MM.1S (cell line): ENCODE results near the gene GNG12.

Experiments used
- CTCF ChIP-seq: fragments of 300-600 bp; sonication (generic); IDR thresholded peaks from 2 replicates; pipeline ENCODE4 v1.5.1; 2016; ENCODE audit warnings: antibody characterized with exemption, low read length, mixed read lengths
- EZH2 ChIP-seq: fragments of 300-600 bp; sonication (generic); optimal IDR thresholded peaks from 2 replicates; pipeline ENCODE3; 2017; ENCODE audit warnings: low read depth, mild to moderate bottlenecking, antibody characterized with exemption, low read length, mixed read lengths

DNA sequence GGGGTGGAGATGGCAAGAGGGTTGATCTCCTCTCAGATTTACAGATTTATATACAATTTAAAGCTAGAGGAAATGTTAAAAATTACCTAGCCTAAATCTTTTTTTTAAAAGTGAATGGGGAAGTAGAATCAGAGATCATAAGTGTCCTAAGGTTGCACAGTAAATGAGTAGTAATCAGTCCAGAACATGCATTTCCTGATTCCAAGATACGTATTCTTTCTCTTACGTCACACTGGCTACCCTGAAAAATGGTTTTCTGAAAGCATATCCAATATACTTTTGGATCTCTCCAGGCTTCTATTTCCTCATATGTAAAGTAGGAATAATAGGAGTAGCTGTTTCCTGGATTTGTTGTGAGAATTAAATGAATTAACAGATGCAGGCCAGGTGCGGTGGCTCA, 136.6 kb downstream of the GNG12 start:
- TF ChIP-seq EZH2: no peak
- no peak for TF ChIP-seq CTCF
